K562 (cell line): ENCODE data around the gene LRRC47. TPM values are rescaled to one million over a fixed set of nuclear protein-coding genes. Genes with fewer than 3 reads are reported as not detected.
A peak's percentile ranks its signal among the peaks of the same experiment; 100 is the strongest.

Experiments
- CBX3 ChIP-seq, 2 experiments: IDR thresholded peaks; 1 replicate in 1 of 2; 2 replicates in 1 of 2; pipeline ENCODE4 v1.6.1; 2012; ENCODE audit warnings: inconsistent platforms in 2 of 2, low read length in 2 of 2, borderline replicate concordance in 1 of 2, control low read depth in 1 of 2
- CHCHD3 ChIP-seq: fragments of 250-450 bp; sonication (Bioruptor Pico); IDR thresholded peaks from 2 replicates; pipeline ENCODE4 v2.1.2; 2022; ENCODE audit warnings: mild to moderate bottlenecking
- FOXK2 ChIP-seq, 2 experiments: fragments of 450-650 bp; IDR thresholded peaks in 1 of 2; conservative IDR thresholded peaks in 1 of 2; 2 replicates each; pipeline ENCODE4 v1.6.1; 2016; ENCODE audit warnings: low read depth in 2 of 2, mild to moderate bottlenecking in 1 of 2
- HCFC1 ChIP-seq: IDR thresholded peaks from 2 replicates; pipeline ENCODE4 v1.6.1; 2012; ENCODE audit warnings: low read depth, low read length, improper control_type of control experiment
- HMGN3 ChIP-seq: IDR thresholded peaks from 2 replicates; pipeline ENCODE4 v1.6.1; 2011; ENCODE audit warnings: borderline replicate concordance, low read depth, mild to moderate bottlenecking, mixed read lengths, low read length; ENCODE audit not compliant: insufficient read length; ENCODE audit errors: extremely low read depth
- HNRNPUL1 ChIP-seq: fragments of 200-400 bp; formaldehyde crosslinking; IDR thresholded peaks from 2 replicates; pipeline ENCODE4 v1.6.1; 2017; ENCODE audit warnings: low read length
- MED1 ChIP-seq: sonication (generic); formaldehyde crosslinking; IDR thresholded peaks from 2 replicates; pipeline ENCODE4 v1.8.1; 2023; ENCODE audit warnings: missing genetic modification reagents, borderline replicate concordance
- MEF2A ChIP-seq: IDR thresholded peaks from 2 replicates; pipeline ENCODE4 v1.6.1; 2011; ENCODE audit warnings: low read depth, mild to moderate bottlenecking, low read length, moderate library complexity; ENCODE audit not compliant: control insufficient read depth
- NFIX ChIP-seq: fragments of 250-450 bp; sonication (Bioruptor Pico); IDR thresholded peaks from 2 replicates; pipeline ENCODE4 v1.4.0; 2020; ENCODE audit warnings: low read depth, mild to moderate bottlenecking, moderate library complexity
- NR2C2 ChIP-seq, 2 experiments: fragments of 200-800 bp in 1 of 2; sonication (Bioruptor generic) in 1 of 2; sonication (generic) in 1 of 2; formaldehyde crosslinking in 1 of 2; IDR thresholded peaks; 2 replicates each; pipeline versions ENCODE4 v1.6.1 to v1.8.0; 2016 to 2022; ENCODE audit warnings: mild to moderate bottlenecking in 1 of 2, missing compliant biosample characterization in 1 of 2, missing genetic modification characterization in 1 of 2, missing genetic modification reagents in 1 of 2
- POLR2A ChIP-seq: fragments of 450-650 bp; conservative IDR thresholded peaks from 2 replicates; pipeline ENCODE4 v1.6.1; 2016
- SAP30 ChIP-seq: fragments of 200-600 bp; sonication (generic); IDR thresholded peaks from 2 replicates; pipeline ENCODE4 v1.6.1; 2012; ENCODE audit warnings: borderline replicate concordance, low read depth, mild to moderate bottlenecking, moderate library complexity, low read length, control low read depth, inconsistent platforms; ENCODE audit not compliant: insufficient read depth, poor library complexity, severe bottlenecking
- SETDB1 ChIP-seq: IDR thresholded peaks from one replicate; pipeline ENCODE4 v1.6.1; 2012; ENCODE audit warnings: low read length, control low read depth, inconsistent platforms
- TCF7 ChIP-seq: sonication (generic); IDR thresholded peaks from 2 replicates; pipeline ENCODE4 v1.6.1; 2016; ENCODE audit warnings: antibody characterized with exemption, borderline replicate concordance
- TRIM24 ChIP-seq, 2 experiments: fragments of 450-650 bp; IDR thresholded peaks; 2 replicates each; pipeline ENCODE4 v1.6.1; 2016
- ZNF263 ChIP-seq: sonication (generic); formaldehyde crosslinking; IDR thresholded peaks from 2 replicates; pipeline ENCODE4 v1.8.0; 2022; ENCODE audit warnings: mild to moderate bottlenecking, missing genetic modification reagents, borderline replicate concordance
- ZNF445 ChIP-seq: fragments of 250-450 bp; sonication (Bioruptor Pico); IDR thresholded peaks from 2 replicates; pipeline ENCODE4 v1.4.0; 2020; ENCODE audit warnings: low read depth, mild to moderate bottlenecking, moderate library complexity
- polyA plus RNA-seq, 8 experiments: library from polyadenylated mRNA; depleted of rRNA in 4 of 8; stranded (reverse) in 5 of 8; unstranded in 3 of 8; fragments of >200 nt; fragmentation: Nextera tagmentation in 2 of 8; fragmentation: Illumina TruSeq in 1 of 8; extraction: Ambion mirVana in 2 of 8; extraction: Trizol in 1 of 8; gene quantifications; 2 replicates each; pipeline versions ENCODE4 v1.2.1 to v1.2.3, GENCODE V29; 2011 to 2014; ENCODE audit warnings: inconsistent platforms in 1 of 8, missing spikeins in 1 of 8
- total RNA-seq, 7 experiments: library from RNA; depleted of rRNA in 6 of 7; stranded (reverse); fragments of >200 nt in 6 of 7; fragmentation: Illumina TruSeq in 2 of 7; extraction: Trizol in 2 of 7; gene quantifications; 2 replicates each; pipeline versions ENCODE4 v1.2.1 to v1.2.3, GENCODE V29; 2011 to 2021; ENCODE audit warnings: low replicate concordance in 1 of 7
- TF ChIP-seq, protein P1 (sequence below), 2 experiments: IDR thresholded peaks; 2 replicates each; pipeline ENCODE4 v1.6.1; 2011; ENCODE audit warnings: borderline replicate concordance in 1 of 2, control low read depth in 1 of 2, low read depth in 1 of 2, low read length in 1 of 2, mild to moderate bottlenecking in 1 of 2, mixed read lengths in 1 of 2, moderate library complexity in 1 of 2; ENCODE audit not compliant: insufficient read depth in 1 of 2, insufficient read length in 1 of 2, poor library complexity in 1 of 2, severe bottlenecking in 1 of 2; ENCODE audit errors: extremely low read depth in 1 of 2
- TF ChIP-seq, protein P2 (sequence below): fragments of 250-450 bp; sonication (Bioruptor Pico); IDR thresholded peaks from 2 replicates; pipeline ENCODE4 v1.4.0; 2020; ENCODE audit warnings: mild to moderate bottlenecking, moderate library complexity
- TF ChIP-seq, protein P3 (sequence below): sonication (generic); formaldehyde crosslinking; IDR thresholded peaks from 2 replicates; pipeline ENCODE4 v1.8.1; 2023; ENCODE audit warnings: mild to moderate bottlenecking, missing genetic modification reagents

Gene LRRC47
- total and polyA plus RNA-seq, 9 of the 15 experiments (the other 6 are each of a cell fraction or from before 2014, with no cell fraction given) = 4.6 to 68.0 (median 35.9) TPM

DNA sequence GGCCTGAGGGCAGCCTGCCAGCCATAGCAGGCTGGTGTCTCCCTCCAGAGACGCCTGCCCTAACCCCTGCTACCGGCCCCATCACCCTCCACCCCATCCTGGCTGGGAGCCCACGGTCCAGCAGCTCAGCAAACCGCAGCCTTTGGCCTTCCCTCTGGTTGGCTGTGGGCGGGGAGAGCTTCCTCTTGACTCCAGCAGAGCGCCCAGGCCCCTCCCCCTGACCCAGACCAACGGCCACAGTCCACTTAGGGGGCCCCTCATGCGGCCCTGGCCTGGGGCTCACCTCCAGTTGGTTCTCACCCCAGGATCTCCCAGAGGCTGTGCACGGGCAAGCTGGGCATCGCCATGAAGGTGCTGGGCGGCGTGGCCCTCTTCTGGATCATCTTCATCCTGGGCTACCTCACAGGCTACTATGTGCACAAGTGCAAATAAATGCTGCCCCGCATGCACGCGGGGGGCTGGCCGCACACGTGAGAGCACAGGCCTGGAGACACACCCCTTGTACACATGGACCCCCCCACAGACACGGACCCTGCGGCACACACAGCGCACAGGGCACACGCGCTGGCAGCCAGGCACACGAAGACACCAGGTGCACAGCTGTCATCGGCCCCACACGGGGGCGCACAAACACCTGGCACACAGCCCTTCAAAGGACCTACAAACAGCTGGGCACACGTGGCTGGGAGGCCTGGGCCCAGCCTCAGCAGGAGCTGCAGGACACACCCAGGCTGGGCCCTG, 20.6 kb downstream of the LRRC47 start (continued):
- no peak for TF ChIP-seq SAP30
- TF ChIP-seq CBX3 (IDR thresholded peaks at IDR 0.05; ENCODE audit: borderline replicate concordance in 1 of 2, low read length in 2 of 2) = peak in 1 of 2 experiments; percentile 85; a peak in 1 of 3 replicates
- TF ChIP-seq, protein P1, sequence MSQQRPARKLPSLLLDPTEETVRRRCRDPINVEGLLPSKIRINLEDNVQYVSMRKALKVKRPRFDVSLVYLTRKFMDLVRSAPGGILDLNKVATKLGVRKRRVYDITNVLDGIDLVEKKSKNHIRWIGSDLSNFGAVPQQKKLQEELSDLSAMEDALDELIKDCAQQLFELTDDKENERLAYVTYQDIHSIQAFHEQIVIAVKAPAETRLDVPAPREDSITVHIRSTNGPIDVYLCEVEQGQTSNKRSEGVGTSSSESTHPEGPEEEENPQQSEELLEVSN (IDR thresholded peaks at IDR 0.05; ENCODE audit: borderline replicate concordance in 1 of 2, extremely low read depth in 1 of 2, insufficient read depth in 1 of 2, insufficient read length in 1 of 2, low read depth in 1 of 2, low read length in 1 of 2, poor library complexity in 1 of 2, severe bottlenecking in 1 of 2) = peak; percentile 94 to 95
- peak; percentile 29; the same call in 1 of the 2 replicates for TF ChIP-seq ZNF263
- TF ChIP-seq TRIM24 (IDR thresholded peaks at IDR 0.05) = 0 out of 4 replicates have a peak, but pooled peaks of 1 of the 2 experiments have one; percentile 52
- TF ChIP-seq ZNF445 (CRISPR knock-in tag) = 0 out of 2 replicates have a peak, but pooled peaks have one; percentile 33
- no peak for TF ChIP-seq TCF7
- peak; percentile 46; the same call in 1 of the 2 replicates for TF ChIP-seq HCFC1
- TF ChIP-seq NFIX (CRISPR knock-in tag) = no peak
- TF ChIP-seq POLR2A = peak; percentile 47; the same call in 1 of the 2 replicates
- TF ChIP-seq MEF2A = no peak
- TF ChIP-seq, protein P2, sequence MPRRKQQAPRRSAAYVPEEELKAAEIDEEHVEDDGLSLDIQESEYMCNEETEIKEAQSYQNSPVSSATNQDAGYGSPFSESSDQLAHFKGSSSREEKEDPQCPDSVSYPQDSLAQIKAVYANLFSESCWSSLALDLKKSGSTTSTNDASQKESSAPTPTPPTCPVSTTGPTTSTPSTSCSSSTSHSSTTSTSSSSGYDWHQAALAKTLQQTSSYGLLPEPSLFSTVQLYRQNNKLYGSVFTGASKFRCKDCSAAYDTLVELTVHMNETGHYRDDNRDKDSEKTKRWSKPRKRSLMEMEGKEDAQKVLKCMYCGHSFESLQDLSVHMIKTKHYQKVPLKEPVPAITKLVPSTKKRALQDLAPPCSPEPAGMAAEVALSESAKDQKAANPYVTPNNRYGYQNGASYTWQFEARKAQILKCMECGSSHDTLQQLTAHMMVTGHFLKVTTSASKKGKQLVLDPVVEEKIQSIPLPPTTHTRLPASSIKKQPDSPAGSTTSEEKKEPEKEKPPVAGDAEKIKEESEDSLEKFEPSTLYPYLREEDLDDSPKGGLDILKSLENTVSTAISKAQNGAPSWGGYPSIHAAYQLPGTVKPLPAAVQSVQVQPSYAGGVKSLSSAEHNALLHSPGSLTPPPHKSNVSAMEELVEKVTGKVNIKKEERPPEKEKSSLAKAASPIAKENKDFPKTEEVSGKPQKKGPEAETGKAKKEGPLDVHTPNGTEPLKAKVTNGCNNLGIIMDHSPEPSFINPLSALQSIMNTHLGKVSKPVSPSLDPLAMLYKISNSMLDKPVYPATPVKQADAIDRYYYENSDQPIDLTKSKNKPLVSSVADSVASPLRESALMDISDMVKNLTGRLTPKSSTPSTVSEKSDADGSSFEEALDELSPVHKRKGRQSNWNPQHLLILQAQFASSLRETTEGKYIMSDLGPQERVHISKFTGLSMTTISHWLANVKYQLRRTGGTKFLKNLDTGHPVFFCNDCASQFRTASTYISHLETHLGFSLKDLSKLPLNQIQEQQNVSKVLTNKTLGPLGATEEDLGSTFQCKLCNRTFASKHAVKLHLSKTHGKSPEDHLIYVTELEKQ = no peak
- no peak for TF ChIP-seq HNRNPUL1
- TF ChIP-seq CHCHD3 (CRISPR knock-in tag) = peak; percentile 42; the same call in 1 of the 2 replicates
- no peak for TF ChIP-seq MED1
- TF ChIP-seq SETDB1 = no peak
- TF ChIP-seq, protein P3, sequence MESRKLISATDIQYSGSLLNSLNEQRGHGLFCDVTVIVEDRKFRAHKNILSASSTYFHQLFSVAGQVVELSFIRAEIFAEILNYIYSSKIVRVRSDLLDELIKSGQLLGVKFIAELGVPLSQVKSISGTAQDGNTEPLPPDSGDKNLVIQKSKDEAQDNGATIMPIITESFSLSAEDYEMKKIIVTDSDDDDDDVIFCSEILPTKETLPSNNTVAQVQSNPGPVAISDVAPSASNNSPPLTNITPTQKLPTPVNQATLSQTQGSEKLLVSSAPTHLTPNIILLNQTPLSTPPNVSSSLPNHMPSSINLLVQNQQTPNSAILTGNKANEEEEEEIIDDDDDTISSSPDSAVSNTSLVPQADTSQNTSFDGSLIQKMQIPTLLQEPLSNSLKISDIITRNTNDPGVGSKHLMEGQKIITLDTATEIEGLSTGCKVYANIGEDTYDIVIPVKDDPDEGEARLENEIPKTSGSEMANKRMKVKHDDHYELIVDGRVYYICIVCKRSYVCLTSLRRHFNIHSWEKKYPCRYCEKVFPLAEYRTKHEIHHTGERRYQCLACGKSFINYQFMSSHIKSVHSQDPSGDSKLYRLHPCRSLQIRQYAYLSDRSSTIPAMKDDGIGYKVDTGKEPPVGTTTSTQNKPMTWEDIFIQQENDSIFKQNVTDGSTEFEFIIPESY (CRISPR knock-in tag) = peak; percentile 46; the same call in 1 of the 2 replicates
- peak; percentile 90 for TF ChIP-seq HMGN3
- peak; percentile 60 to 64; a peak in 2 of 4 replicates for TF ChIP-seq FOXK2 (conservative IDR thresholded peaks at IDR 0.05 in 1 of 2, IDR thresholded peaks at IDR 0.05 in 1 of 2; ENCODE audit: low read depth in 2 of 2)
- peak; percentile 87; the same call in 1 of the 2 replicates for TF ChIP-seq NR2C2 (CRISPR knock-in tag; IDR thresholded peaks at IDR 0.05)
- TF ChIP-seq NR2C2 (tag; IDR thresholded peaks at IDR 0.05) = peak; percentile 78
